Activated CD8-positive, alpha-beta T cell treated with anti-CD3 and anti-CD28 coated beads for 36 hours (primary cell): ENCODE data around the gene DNAJC6. TPM values are rescaled to one million over a fixed set of nuclear protein-coding genes. Genes with fewer than 3 reads are reported as not detected.
"Not testable (repeated sequence)": the region's sequence is repeated elsewhere in the genome, so short reads cannot be mapped to it uniquely, and the experiment has no call there.

Experiments used
- ATAC-seq: fragments of 200-7000 bp; cut with Tn5 transposase; one replicate; pipeline ENCODE4 v1.10.0; 2021; ENCODE audit warnings: mild to moderate bottlenecking, moderate library complexity
- CTCF ChIA-PET: fragments of 350-600 bp; sonication (Branson Sonifier 250); formaldehyde crosslinking; loops from one replicate; lab custom pipeline; 2021; ENCODE audit warnings: antibody characterized with exemption; lab: Charles Lee
- POLR2A ChIA-PET: fragments of 350-600 bp; sonication (Branson Sonifier 250); formaldehyde crosslinking; loops from one replicate; lab custom pipeline; 2021; ENCODE audit warnings: antibody characterized with exemption; lab: Charles Lee
- DNase-seq: peaks from one replicate; pipeline ENCODE4 v3.0.0-alpha.2; 2020
- H3K27ac Mint-ChIP-seq: one replicate; pipeline ENCODE4 v1.8.0; 2021; ENCODE audit warnings: mild to moderate bottlenecking, mixed read lengths
- H3K27me3 Mint-ChIP-seq: one replicate; pipeline ENCODE4 v1.8.0; 2021; ENCODE audit warnings: mixed read lengths
- H3K36me3 Mint-ChIP-seq: one replicate; pipeline ENCODE4 v1.8.0; 2021; ENCODE audit warnings: low read depth, mixed read lengths
- H3K4me1 Mint-ChIP-seq: one replicate; pipeline ENCODE4 v1.8.0; 2021; ENCODE audit warnings: low read depth, mixed read lengths
- H3K4me3 Mint-ChIP-seq: one replicate; pipeline ENCODE4 v1.8.0; 2021; ENCODE audit warnings: mild to moderate bottlenecking, moderate library complexity, mixed read lengths
- H3K9me3 Mint-ChIP-seq: one replicate; pipeline ENCODE4 v1.8.0; 2021; ENCODE audit warnings: mixed read lengths
- intact Hi-C: fragments of 100-400 bp; cut with micrococcal nuclease; formaldehyde crosslinking; loops from one replicate; pipeline ENCODE4 v1.10.0; 2022
- total RNA-seq, 2 experiments: library from RNA; stranded (reverse); gene quantifications; one replicate each; pipeline ENCODE4 v1.2.3, GENCODE V29; 2021
- TF ChIP-seq, protein P1 (sequence below): fragments of 200-600 bp; IDR thresholded peaks from one replicate; pipeline ENCODE4 v1.8.0; 2022; ENCODE audit warnings: antibody characterized with exemption, mild to moderate bottlenecking

Gene DNAJC6
- total RNA-seq, 2 experiments from 2014 or later: 2.1 to 2.2 TPM

- CTCF ChIA-PET: interaction anchor here (1.4 kb wide), 1 partner anchor 48 kb away, joined by 3 read pairs; no protein-coding TSS in a partner anchor
- no peaks in the 10 kb centered on the region for H3K9me3 Mint-ChIP-seq
- H3K27me3 Mint-ChIP-seq: peaks cover 7% of the 10 kb centered on the region
- no peak for ATAC-seq
- no peaks in the 10 kb centered on the region for H3K36me3 Mint-ChIP-seq
- H3K4me3 Mint-ChIP-seq: no peak overlapping the region
- no peaks in the 10 kb centered on the region for H3K4me1 Mint-ChIP-seq
- H3K27ac Mint-ChIP-seq: no peak overlapping the region
- POLR2A ChIA-PET: no interaction called here
- no peak for DNase-seq
- TF ChIP-seq, protein P1, sequence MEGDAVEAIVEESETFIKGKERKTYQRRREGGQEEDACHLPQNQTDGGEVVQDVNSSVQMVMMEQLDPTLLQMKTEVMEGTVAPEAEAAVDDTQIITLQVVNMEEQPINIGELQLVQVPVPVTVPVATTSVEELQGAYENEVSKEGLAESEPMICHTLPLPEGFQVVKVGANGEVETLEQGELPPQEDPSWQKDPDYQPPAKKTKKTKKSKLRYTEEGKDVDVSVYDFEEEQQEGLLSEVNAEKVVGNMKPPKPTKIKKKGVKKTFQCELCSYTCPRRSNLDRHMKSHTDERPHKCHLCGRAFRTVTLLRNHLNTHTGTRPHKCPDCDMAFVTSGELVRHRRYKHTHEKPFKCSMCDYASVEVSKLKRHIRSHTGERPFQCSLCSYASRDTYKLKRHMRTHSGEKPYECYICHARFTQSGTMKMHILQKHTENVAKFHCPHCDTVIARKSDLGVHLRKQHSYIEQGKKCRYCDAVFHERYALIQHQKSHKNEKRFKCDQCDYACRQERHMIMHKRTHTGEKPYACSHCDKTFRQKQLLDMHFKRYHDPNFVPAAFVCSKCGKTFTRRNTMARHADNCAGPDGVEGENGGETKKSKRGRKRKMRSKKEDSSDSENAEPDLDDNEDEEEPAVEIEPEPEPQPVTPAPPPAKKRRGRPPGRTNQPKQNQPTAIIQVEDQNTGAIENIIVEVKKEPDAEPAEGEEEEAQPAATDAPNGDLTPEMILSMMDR: no peak
- intact Hi-C loops: no loop called here
These were observed 25.1 kb upstream of the DNAJC6 start for GRCh38 chr1:65284229-65284628.

GRCh38 chr1:65289449-65289848, 19.9 kb upstream of the DNAJC6 start:
- Mint-ChIP-seq H3K27ac (no peak overlapping the region), H3K36me3 (no peaks in the 10 kb centered on the region), H3K27me3 (peaks cover 9% of the 10 kb centered on the region), H3K9me3 (no peaks in the 10 kb centered on the region), H3K4me3 (no peak overlapping the region), H3K4me1 (no peaks in the 10 kb centered on the region)
- POLR2A ChIA-PET: no interaction called here
- CTCF ChIA-PET: no interaction called here
- ATAC-seq (no peak), DNase-seq (no peak)
- TF ChIP-seq, protein P1: no peak
- intact Hi-C loops: no loop called here

DNA sequence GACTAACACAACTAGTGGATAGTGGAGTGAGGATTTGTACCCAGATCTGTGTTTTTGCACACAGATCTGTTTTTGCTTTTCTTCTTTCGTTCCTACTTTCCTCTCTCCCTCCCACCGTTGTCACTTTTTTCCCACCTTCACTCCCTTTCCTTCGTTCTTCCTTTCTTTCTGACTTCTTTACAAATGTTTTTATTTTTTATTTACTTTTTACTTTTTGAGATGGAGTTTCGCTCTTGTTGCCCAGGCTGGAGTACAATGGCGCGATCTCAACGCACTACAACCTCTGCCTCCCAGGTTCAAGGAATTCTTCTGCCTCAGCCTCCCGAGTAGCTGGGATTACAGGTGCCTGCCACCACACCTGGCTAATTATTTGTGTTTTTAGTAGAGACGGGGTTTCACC, 17.5 kb upstream of the DNAJC6 start:
- DNase-seq, H3K27ac Mint-ChIP-seq, H3K9me3 Mint-ChIP-seq, H3K36me3 Mint-ChIP-seq, H3K4me3 Mint-ChIP-seq, H3K4me1 Mint-ChIP-seq, H3K27me3 Mint-ChIP-seq, POLR2A ChIA-PET, intact Hi-C loops, ATAC-seq: not testable (repeated sequence)
- CTCF ChIA-PET: interaction anchor here (1.3 kb wide), 1 partner anchor 83 kb away, joined by 3 read pairs; no protein-coding TSS in a partner anchor

- H3K27me3 Mint-ChIP-seq: peaks cover 12% of the 10 kb centered on the region
- no peaks in the 10 kb centered on the region for H3K36me3 Mint-ChIP-seq
- H3K27ac Mint-ChIP-seq: no peak overlapping the region
- ATAC-seq (no peak), DNase-seq (no peak)
- ChIA-PET CTCF (no interaction called here), POLR2A (no interaction called here)
- H3K4me3 Mint-ChIP-seq: no peak overlapping the region
- intact Hi-C loops: no loop called here
- TF ChIP-seq, protein P1: no peak
- no peaks in the 10 kb centered on the region for H3K4me1 Mint-ChIP-seq
- no peaks in the 10 kb centered on the region for H3K9me3 Mint-ChIP-seq
These were observed 16.3 kb upstream of the DNAJC6 start for GRCh38 chr1:65292861-65293593.

DNA sequence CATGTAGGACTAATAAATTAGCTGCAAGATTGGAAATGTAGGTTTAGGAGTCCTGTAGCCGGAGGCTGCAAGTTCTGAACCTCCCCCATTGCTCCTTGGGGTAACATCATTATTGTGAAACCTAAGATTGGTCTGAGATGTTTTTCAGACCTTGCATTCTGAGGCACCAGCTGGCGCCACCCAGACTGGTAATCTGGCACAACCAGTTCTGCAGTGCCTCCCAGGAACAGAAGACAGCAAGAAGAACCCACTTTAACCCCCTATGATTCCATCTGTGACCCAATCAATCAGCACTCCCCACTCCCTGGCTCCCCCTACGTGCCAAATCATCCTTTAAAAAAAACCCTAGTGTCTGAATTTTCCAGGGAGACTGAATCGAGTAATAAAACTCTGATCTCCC, 11.6 kb upstream of the DNAJC6 start:
- ChIA-PET POLR2A (no interaction called here), CTCF (interaction anchor here (1.4 kb wide), 1 partner anchor 24 kb away, joined by 3 read pairs; no protein-coding TSS in a partner anchor)
- H3K27me3 Mint-ChIP-seq: peaks cover 11% of the 10 kb centered on the region
- no peak overlapping the region for H3K27ac Mint-ChIP-seq
- TF ChIP-seq, protein P1: no peak
- no peak overlapping the region for H3K4me3 Mint-ChIP-seq
- H3K9me3 Mint-ChIP-seq: no peaks in the 10 kb centered on the region
- ATAC-seq (no peak), DNase-seq (no peak)
- intact Hi-C loops: no loop called here
- no peaks in the 10 kb centered on the region for H3K4me1 Mint-ChIP-seq
- H3K36me3 Mint-ChIP-seq: no peaks in the 10 kb centered on the region
